ENCODE measurements around the gene CCDC28B.

DNA sequence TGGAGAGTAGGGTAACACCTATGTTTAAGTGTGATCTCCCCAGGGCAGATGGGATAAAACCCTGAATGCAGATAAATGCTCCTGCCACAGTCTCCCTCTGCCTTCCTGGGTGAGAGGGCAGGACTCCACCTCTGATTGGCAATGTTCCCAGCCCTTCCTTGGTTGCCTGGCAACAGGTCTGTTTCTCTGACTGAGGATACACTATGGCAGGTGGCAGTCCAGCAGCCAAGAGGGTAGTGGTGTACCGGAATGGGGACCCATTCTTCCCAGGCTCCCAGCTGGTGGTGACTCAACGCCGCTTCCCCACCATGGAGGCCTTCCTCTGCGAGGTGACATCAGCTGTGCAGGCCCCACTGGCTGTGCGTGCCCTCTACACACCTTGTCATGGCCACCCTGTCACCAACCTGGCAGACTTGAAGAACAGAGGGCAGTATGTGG is 8.5 kb downstream of the CCDC28B start, which contains the start of gene DCDC2B:
- TF ChIP-seq POLR2AphosphoS5 (IDR thresholded peaks at IDR 0.05; ENCODE audit: low read depth, low read length) (no peak), TAF1 (IDR thresholded peaks at IDR 0.05; ENCODE audit: low read depth, low read length) (no peak), POLR2A (IDR thresholded peaks at IDR 0.05; ENCODE audit: low read depth, low read length) (no peak)
